Measurements from ENCODE around the gene PHACTR3.
"Not testable (repeated sequence)": the region's sequence is repeated elsewhere in the genome, so short reads cannot be mapped to it uniquely, and the experiment has no call there.

The PHACTR3 gene

GRCh38 chr20:59828125-59829053 is 224.0 kb downstream of the PHACTR3 start:
- DNase-seq (ENCODE audit: low read depth in 2 of 2), result no peak

DNA sequence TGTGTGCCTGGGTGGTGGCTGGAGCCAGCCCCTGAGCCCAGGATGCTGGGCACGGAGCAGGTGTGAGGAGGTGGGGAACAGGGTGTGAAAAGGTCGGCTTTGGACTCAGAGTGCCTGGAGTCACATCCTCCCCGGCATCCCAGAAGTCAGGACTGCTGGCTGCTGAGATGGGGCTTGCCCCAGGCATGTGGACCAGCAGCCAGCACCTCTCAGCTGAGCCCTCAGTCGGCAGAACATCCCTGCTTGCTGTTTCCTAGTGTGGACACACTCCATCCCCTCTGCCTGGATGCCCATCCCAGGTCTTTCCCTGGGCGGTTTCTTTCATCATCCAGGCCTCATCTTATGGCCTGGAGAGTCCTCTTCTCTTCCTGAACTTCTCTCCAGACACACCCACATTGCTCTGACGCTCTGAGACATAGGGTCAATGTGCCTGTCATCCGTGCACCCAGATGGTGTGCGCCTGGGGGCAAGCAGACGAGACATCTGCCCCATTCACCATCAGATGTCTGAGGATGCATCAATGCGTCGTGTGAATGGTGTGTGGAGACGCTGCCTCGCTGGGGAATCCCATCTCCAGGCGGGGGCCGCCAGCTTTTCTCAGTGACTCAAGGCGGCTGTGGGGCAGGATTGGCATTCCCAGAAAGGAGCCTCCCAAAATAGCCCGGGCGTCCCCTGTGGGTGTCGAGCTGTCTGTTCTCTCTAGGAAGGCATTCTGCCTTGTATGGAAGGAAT is 224.9 kb downstream of the PHACTR3 start:
- no peak for DNase-seq (ENCODE audit: low read depth in 2 of 2)

DNA sequence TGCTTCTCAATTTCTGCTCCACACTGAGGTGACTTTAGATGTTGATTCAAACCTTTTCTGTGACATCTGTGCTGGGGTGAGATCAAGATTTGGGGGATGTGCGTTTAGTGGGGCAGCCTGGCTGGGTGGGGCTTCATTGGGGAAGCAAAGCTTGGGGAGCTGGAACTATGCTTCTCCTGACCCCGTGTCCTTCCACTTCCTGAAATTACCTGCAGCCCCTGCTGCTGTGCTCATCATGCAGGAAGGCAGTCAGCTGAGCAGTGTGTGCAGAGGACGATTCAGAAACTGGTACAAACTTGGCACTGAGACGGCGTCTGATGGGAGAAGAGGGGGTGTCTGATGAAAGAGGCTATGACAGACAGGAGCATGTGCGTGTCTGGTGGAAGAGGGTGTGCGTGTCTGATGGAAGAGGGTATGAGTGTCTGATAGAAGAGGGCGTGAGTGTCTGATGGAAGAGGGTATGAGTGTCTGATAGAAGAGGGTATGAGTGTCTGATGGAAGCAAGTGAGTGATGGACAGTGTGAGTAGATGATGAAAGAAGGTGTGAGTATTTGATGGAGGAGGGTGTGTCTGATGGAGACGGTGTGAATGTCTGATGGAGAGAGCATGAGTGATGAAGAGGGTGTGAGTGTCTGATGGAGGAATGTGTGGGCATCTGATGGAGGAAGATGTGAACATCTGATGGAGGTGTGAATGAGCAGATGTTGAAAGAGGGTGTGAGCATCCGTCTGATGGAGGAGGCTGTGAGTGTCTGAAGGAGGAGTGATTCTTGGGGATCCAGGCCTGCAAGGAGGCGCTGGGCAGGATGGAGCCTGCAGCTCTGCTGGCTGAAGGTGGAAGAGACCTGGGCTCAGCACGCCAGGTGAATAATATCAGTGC is 225.7 kb downstream of the PHACTR3 start:
- DNase-seq (ENCODE audit: low read depth in 2 of 2), result no peak

GRCh38 chr20:59830665-59831023 is 226.3 kb downstream of the PHACTR3 start:
- DNase-seq (ENCODE audit: low read depth in 2 of 2), result no peak

- no peak for DNase-seq (ENCODE audit: low read depth in 2 of 2)
Measured at GRCh38 chr20:59831024-59831915, 226.9 kb downstream of the PHACTR3 start.

GRCh38 chr20:59831916-59832270 is 227.6 kb downstream of the PHACTR3 start:
- DNase-seq (ENCODE audit: low read depth in 2 of 2), result no peak

DNA sequence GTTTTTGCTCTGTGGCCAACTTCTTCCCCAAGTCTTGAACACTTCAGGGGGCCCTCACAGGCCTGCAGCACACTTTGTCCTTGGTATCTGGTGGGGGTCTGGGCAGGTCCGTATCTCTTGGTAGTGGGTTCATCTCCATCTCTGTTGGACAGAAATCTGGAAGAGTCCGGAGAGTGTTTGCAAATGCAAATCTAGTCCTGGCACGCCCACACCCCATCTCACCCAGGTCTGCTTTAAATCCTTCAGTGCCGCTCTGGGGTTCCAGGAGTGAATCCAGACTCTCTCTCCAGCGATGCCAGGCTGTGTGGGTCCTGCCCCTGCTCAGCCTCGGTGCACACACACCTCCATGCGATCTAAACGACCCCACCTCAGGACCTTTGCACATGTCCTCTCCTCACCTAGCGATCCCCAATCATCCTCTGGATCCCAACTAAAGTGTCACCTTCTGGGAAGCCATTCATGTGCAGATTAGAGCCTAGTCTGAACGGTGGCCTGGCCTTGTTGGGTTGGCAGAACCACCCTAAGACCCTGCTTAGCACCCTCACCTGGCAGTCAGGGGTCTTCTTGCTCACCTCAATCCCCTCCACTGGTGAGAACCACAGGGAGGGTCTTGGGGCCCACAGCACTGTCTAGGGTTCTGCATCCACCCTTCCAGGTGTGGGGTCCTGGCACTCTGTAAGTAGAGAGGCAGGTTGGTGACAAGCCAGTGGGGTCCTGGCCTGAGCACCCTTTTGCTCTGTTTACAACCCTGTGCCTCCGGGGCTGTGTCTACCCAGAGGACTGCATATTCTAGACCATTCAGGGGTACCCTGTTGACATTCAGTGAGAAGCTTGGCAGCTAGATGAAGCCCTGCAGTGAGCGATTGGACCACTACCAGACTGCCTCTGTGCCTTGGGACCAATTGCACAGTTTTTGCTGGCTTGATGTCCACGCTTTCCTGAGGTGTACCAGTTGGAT is 228.3 kb downstream of the PHACTR3 start:
- no peak for DNase-seq (ENCODE audit: low read depth in 2 of 2)

GRCh38 chr20:59835057-59835447 is 230.7 kb downstream of the PHACTR3 start:
- DNase-seq (ENCODE audit: low read depth in 2 of 2), result no peak

GRCh38 chr20:59835448-59836395 is 231.4 kb downstream of the PHACTR3 start:
- no peak for DNase-seq (ENCODE audit: low read depth in 2 of 2)

DNA sequence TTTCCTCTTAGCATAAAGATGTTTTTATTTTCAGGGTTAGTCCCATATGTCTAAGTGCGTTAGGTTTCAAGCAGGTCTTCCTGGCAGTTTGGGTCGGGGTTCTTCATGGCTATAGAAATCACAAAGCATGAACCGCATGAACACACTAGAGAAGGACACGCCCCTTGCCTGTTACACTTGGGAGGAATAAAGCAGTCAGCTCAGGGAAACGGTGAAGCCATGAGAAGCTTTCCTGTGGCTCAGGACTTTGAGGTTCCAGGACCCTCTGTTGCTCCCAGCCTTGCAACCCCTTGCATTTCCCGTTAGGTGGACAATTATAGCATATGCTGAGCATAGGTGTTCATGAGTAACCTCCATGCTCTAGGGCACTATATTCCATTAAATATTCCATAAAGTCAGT is 232.4 kb downstream of the PHACTR3 start:
- DNase-seq (ENCODE audit: low read depth in 2 of 2), result no peak

- DNase-seq (ENCODE audit: low read depth in 2 of 2), result no peak
Measured at GRCh38 chr20:59837623-59838394, 233.5 kb downstream of the PHACTR3 start.

DNA sequence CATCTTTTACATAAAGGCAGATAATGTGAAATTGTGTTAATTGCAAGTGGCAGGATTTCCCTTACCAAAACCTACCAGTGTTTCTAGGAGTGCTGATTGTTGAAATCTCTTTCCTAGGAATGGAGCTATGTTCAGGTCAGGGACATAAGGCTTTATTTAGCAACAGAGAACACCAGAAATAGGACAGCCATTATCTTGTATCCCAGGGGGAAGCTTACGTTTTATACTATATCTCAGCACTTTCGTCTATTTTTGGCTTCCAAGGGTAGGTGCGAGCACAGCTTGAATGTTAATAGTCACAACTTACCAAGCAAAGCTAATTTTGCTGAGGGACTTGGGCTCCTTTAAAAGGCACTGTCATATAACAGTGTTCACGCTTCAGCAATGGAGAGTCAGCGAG is 235.1 kb downstream of the PHACTR3 start:
- no peak for DNase-seq (ENCODE audit: low read depth in 2 of 2)

- no peak for DNase-seq (ENCODE audit: low read depth in 2 of 2)
Measured at GRCh38 chr20:59845472-59845871, 241.1 kb downstream of the PHACTR3 start.

GRCh38 chr20:59848182-59848581 is 243.8 kb downstream of the PHACTR3 start:
- DNase-seq (ENCODE audit: low read depth in 2 of 2), result no peak

DNA sequence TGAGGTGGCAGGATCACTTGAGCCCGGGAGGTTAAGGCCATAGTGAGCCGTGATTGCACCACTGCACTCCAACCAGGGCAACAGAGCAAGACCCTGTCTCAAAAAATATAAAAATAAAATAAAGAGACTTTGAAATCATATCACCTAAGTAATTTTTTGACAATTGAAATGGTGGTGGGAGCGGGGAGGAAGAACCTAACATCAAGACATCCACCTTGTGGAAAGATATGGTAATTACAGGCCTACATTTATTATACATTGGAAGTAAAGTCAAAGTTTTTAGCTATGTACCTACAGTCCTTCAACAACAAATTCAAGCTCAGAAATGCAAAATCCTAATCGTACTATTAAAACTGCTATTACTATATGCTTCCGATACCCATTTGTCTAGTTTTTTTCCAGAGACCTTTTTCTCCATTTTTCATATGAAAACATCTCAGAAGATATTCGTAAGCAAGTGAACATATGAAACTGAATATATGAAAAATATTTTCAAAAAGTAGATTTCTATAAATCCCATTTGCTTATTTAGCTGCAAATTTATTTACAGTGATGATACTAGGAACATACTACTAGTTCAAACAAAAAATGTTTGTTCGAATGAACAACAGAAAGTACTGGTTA is 245.8 kb downstream of the PHACTR3 start:
- no peak for DNase-seq (ENCODE audit: low read depth in 2 of 2)

GRCh38 chr20:59856526-59856925 is 252.2 kb downstream of the PHACTR3 start:
- not testable (repeated sequence) for DNase-seq (ENCODE audit: low read depth in 2 of 2)

DNA sequence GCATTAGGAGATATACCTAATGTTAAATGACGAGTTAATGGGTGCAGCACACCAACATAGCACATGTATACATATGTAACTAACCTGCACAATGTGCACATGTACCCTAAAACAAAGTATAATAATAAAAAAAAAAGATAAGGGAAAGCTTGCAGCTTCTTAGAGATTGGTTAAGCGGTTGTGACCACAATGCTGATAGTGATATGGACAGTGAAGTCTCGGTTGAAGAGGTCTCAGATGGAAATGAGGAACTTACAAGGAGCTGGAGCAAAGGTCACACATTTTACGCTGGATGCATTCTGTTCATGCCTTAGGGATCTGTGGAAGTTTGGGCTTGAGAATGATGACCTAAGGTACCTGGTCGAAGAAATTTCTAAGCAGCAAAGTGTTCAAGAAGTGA is 252.6 kb downstream of the PHACTR3 start:
- not testable (repeated sequence) for DNase-seq (ENCODE audit: low read depth in 2 of 2)

DNA sequence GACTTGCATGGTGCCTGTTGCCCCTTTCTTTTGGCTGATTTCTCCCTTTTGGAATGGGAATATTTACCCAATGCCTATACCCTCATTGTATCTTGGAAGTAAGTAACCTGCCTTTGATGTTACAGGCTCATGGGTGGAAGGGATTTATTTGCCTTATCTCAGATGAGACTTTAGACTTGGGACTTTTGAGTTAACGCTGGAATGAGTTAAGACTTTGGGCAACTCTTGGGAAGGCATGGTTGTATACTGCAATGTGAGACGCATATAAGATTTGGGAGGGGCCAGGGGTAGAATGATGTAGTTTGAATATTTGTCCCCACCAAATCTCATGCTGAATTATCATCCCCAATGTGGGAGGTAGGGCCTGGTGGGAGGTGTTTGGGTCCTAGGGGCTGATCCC is 253.6 kb downstream of the PHACTR3 start:
- DNase-seq (ENCODE audit: low read depth in 2 of 2), result no peak

Measured in stimulated activated CD8-positive, alpha-beta memory T cell treated with anti-CD3 and anti-CD28 coated beads, Interleukin-2, amount 100 ng/mL, for 1 hour (primary cell).